GM06990 (cell line): Measurements from ENCODE around the gene FAM107A.

Experiments
- DNase-seq: peaks from one replicate; pipeline ENCODE4 v3.0.0-alpha.2; 2011; ENCODE audit not compliant: insufficient read length; ENCODE audit errors: extremely low read depth
- H3K27me3 ChIP-seq: replicated peaks from 2 replicates; pipeline ENCODE4 v1.6.0; 2011; ENCODE audit warnings: low read length; ENCODE audit not compliant: control insufficient read depth, insufficient read depth
- H3K36me3 ChIP-seq: 2 replicates; pipeline ENCODE4 v1.5.1; 2011; ENCODE audit warnings: low read length; ENCODE audit not compliant: control insufficient read depth, insufficient read depth
- H3K4me3 ChIP-seq: replicated peaks from 2 replicates; pipeline ENCODE4 v1.5.1; 2011; ENCODE audit warnings: low read depth, mild to moderate bottlenecking, control low read depth, low read length
- TF ChIP-seq, protein P1 (sequence below): IDR thresholded peaks from 2 replicates; pipeline ENCODE4 v1.5.1; 2011; ENCODE audit warnings: low read length, control low read depth, mild to moderate bottlenecking, inconsistent platforms; ENCODE audit not compliant: insufficient read depth, poor library complexity, severe bottlenecking

FAM107A gene

DNA sequence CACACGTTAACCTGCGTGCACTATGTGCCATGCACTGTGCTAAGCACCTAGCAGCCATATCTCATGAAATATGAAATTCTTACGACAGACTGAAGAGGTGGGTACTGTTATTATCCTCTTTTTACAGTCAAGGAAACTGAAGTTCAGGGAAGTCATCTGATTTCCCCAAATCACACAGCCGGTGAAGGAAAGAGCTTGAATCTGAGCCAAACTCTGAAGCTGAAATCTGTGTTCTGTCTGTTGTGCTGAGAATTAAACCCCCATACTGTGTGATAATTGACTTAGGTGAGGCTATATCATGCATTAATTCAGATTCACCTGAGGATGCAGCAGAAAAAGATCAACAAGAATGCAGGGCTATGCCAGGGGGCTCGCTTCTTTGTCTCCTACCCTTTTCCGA, 475 bp downstream of the FAM107A start:
- TF ChIP-seq, protein P1, sequence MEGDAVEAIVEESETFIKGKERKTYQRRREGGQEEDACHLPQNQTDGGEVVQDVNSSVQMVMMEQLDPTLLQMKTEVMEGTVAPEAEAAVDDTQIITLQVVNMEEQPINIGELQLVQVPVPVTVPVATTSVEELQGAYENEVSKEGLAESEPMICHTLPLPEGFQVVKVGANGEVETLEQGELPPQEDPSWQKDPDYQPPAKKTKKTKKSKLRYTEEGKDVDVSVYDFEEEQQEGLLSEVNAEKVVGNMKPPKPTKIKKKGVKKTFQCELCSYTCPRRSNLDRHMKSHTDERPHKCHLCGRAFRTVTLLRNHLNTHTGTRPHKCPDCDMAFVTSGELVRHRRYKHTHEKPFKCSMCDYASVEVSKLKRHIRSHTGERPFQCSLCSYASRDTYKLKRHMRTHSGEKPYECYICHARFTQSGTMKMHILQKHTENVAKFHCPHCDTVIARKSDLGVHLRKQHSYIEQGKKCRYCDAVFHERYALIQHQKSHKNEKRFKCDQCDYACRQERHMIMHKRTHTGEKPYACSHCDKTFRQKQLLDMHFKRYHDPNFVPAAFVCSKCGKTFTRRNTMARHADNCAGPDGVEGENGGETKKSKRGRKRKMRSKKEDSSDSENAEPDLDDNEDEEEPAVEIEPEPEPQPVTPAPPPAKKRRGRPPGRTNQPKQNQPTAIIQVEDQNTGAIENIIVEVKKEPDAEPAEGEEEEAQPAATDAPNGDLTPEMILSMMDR: no peak
- Histone ChIP-seq H3K27me3 (peaks cover 1% of the 10 kb centered on the region), H3K36me3 (no peaks in the 10 kb centered on the region), H3K4me3 (no peak overlapping the region)
- DNase-seq: no peak

DNA sequence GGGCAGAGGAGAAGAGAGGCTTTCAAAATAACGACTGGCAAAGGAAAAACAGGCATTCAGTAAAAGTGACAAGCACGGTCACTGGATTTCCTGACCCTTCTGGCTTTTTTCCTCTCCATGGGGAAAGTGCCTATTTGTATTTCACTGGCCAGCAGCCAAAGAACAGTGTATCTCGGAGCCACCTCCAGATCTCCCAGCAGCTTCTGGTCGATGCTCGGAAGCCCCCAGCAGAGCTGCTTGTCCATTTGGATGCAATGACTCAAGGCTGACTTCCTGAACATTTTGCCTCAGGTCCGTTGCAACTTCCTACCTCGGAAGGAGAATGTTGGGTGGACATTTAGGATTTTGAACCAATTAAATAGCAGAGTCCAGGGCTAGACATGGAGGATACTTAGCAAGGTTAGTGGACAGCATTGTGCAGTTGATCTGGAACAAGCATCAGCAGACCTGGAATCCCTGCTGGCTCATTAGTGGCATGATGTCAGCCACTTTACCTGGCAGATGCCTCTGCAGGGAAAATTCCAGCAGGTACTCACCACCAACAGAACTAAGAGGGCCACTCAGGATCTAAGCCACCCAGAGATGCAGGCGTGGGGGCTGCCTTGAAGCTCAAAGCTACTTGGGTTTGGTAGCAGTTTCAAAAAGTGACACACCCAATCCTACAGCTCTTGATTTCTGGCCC, 1.1 kb downstream of the FAM107A start:
- DNase-seq: no peak
- Histone ChIP-seq H3K36me3 (no peaks in the 10 kb centered on the region), H3K4me3 (no peak overlapping the region), H3K27me3 (peaks cover 1% of the 10 kb centered on the region)
- TF ChIP-seq, protein P1: no peak

DNA sequence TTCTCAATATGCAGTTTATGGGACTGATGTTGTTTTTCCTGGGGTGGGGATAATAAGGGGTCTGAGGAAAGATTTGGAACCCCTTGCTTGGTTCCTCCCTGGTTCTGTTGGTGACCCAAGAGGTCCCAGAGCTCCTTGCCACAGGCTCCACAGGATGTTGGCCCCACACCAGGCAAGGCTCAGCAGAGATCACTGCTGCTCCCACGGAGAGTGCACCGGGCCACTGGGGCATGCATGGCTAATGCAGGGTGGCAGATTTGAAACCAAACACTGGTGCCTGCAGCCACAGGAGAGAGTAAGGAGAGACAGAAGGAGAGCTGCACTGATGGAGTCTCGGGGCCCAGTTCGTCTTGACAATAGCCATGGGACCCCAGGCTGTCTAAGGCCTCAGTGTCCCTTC, 2.5 kb downstream of the FAM107A start:
- TF ChIP-seq, protein P1: no peak
- no peaks in the 10 kb centered on the region for H3K36me3 ChIP-seq
- no peak overlapping the region for H3K4me3 ChIP-seq
- peaks cover 1% of the 10 kb centered on the region for H3K27me3 ChIP-seq
- no peak for DNase-seq

DNA sequence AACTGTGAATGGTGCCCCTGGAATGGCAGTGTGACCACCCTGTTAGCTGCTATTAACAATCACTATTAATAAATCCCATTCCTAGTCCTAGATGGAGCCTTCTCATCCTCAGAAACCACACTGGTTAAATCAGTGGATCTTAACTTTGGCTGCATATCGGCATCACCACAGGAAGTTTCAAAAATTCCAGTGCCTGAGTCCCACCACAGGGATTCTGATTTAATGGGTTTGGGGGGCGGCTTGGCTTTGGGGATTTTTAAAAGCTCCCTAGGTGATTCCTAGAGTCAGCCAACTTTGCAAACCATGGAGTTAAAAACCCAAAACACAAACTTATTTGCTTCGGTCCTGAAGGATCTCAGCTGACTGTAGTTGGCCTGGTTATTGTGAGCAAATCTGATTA, 3.1 kb downstream of the FAM107A start:
- TF ChIP-seq, protein P1: no peak

DNA sequence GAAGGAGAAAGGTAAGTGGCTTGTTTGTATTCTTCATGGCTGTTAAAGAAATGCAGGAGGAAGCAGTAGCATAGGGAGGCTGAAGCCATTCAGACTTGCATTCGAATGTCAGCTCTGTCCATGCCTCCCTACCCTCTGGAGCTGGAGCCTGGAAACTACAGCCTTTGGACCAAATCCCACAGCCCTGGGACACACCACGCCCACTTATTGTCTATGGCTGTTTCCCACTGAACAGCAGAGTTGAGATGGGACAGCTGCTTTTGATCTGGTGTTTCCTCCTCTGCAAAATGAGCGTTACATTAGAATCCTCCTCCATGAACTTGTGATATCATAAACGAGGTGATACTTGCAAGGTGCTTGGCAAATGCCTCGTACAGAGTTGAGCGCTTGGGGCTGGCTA, 3.6 kb downstream of the FAM107A start:
- Histone ChIP-seq H3K27me3 (peaks cover 1% of the 10 kb centered on the region), H3K36me3 (no peaks in the 10 kb centered on the region), H3K4me3 (no peak overlapping the region)
- DNase-seq: no peak
- TF ChIP-seq, protein P1: no peak

More for the DNA sequence above, 3.1 kb downstream of the FAM107A start:
- peaks cover 1% of the 10 kb centered on the region for H3K27me3 ChIP-seq
- no peaks in the 10 kb centered on the region for H3K36me3 ChIP-seq
- DNase-seq: no peak
- no peak overlapping the region for H3K4me3 ChIP-seq
